Left forelimb (tissue), 1 donor: ENCODE data around the gene PRSS33.
A peak's percentile ranks its signal among the peaks of the same experiment; 100 is the strongest.

Experiments
- DNase-seq: peaks from one replicate; pipeline ENCODE4 v3.0.0-alpha.2; 2018; ENCODE audit warnings: low spot score

The PRSS33 gene

GRCh38 chr16:2763173-2763572, 24.2 kb downstream of the PRSS33 start:
- no peak for DNase-seq

GRCh38 chr16:2762711-2763110, 24.6 kb downstream of the PRSS33 start:
- DNase-seq = no peak

- DNase-seq = no peak
Observed at GRCh38 chr16:2761886-2762583, 25.3 kb downstream of the PRSS33 start.

GRCh38 chr16:2761472-2761871, 25.9 kb downstream of the PRSS33 start:
- no peak for DNase-seq

GRCh38 chr16:2757344-2757743, 30.0 kb downstream of the PRSS33 start:
- DNase-seq = no peak

- DNase-seq = no peak
Observed at GRCh38 chr16:2756288-2757015, 30.9 kb downstream of the PRSS33 start.

GRCh38 chr16:2755158-2755557, 32.2 kb downstream of the PRSS33 start:
- DNase-seq = no peak

GRCh38 chr16:2753733-2754020, 33.7 kb downstream of the PRSS33 start:
- no peak for DNase-seq

GRCh38 chr16:2752850-2753732, 34.3 kb downstream of the PRSS33 start:
- no peak for DNase-seq

- DNase-seq = peak; percentile 99
Observed at GRCh38 chr16:2752035-2752849, 35.1 kb downstream of the PRSS33 start, which contains the start of gene SRRM2. TSS of gene SRRM2 (plus strand) at chr16:2752638. CDS start at chr16:2756365, 3,727 bp downstream.

GRCh38 chr16:2751577-2752034, 35.8 kb downstream of the PRSS33 start:
- no peak for DNase-seq

- DNase-seq = no peak
Observed at GRCh38 chr16:2749936-2750335, 37.4 kb downstream of the PRSS33 start.

- DNase-seq = no peak
Observed at GRCh38 chr16:2749476-2749875, 37.9 kb downstream of the PRSS33 start.

- DNase-seq = no peak
Observed at GRCh38 chr16:2748757-2749455, 38.5 kb downstream of the PRSS33 start.

- DNase-seq = no peak
Observed at GRCh38 chr16:2745961-2746360, 41.4 kb downstream of the PRSS33 start.

GRCh38 chr16:2745116-2745890, 42.1 kb downstream of the PRSS33 start:
- DNase-seq = no peak

- DNase-seq = no peak
Observed at GRCh38 chr16:2744711-2745110, 42.6 kb downstream of the PRSS33 start.

GRCh38 chr16:2743007-2743810, 44.2 kb downstream of the PRSS33 start:
- no peak for DNase-seq

GRCh38 chr16:2742323-2743006, 44.9 kb downstream of the PRSS33 start:
- no peak for DNase-seq
